Measurements from ENCODE around the gene GSTA4.

GRCh38 chr6:53038141-53038540, 43.1 kb upstream of the GSTA4 start:
- TF ChIP-seq REST (IDR thresholded peaks at IDR 0.05; ENCODE audit: insufficient read depth in 1 of 2, low read depth in 2 of 2, low read length in 1 of 2), result no peak
- no peak for TF ChIP-seq CTCF (IDR thresholded peaks at IDR 0.05)

All from Panc1 (cell line).